Stimulated activated CD8-positive, alpha-beta memory T cell treated with anti-CD3 and anti-CD28 coated beads, Interleukin-4, amount 100 ng/mL, for 1 hour (primary cell): ENCODE results near the gene CYP27A1.
"Not testable (repeated sequence)": the region's sequence is repeated elsewhere in the genome, so short reads cannot be mapped to it uniquely, and the experiment has no call there.

Source experiments
- DNase-seq, 2 donors: peaks; one replicate each; pipeline ENCODE4 v3.0.0-alpha.2; 2020; ENCODE audit warnings: low read depth in 2 of 2, low spot score in 1 of 2

Gene CYP27A1

DNA sequence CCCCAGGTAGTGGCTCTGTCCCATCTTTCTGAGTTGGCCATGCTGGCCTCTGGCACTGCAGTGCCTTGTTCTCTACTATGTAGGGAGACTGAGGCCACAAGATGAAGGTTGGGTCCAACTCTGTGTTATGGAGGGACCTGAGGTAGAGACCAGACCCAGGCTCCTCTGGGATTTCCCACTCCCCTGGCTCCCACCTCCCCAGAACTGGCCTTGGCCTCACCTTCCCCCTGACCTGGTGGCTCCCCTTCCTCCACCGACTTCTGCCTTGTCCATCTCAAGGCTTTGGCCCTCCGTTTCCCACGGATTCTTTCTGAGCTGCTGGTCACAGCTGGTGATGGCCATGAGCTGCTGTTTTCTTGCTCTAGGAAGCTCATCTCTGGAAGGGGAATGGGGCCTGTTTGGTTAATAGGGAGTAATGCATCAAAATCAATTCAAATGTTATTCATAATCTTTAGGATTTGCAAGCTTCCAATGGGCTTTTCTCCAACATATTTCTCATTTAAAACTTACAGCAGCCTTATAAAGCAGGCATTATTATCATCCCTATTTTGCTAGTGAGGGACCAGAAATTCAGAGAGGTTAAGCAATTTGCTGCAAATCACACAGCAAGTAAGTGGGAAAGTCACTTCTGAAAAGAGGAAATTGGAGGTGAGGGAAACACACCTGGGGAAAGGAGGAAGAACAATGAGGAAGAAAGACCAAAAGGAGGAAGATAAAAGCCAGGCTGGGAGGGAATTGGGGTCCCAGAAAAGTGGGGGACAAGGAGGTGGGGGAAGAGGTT lies 48.8 kb downstream of the CYP27A1 start:
- DNase-seq = no peak

DNA sequence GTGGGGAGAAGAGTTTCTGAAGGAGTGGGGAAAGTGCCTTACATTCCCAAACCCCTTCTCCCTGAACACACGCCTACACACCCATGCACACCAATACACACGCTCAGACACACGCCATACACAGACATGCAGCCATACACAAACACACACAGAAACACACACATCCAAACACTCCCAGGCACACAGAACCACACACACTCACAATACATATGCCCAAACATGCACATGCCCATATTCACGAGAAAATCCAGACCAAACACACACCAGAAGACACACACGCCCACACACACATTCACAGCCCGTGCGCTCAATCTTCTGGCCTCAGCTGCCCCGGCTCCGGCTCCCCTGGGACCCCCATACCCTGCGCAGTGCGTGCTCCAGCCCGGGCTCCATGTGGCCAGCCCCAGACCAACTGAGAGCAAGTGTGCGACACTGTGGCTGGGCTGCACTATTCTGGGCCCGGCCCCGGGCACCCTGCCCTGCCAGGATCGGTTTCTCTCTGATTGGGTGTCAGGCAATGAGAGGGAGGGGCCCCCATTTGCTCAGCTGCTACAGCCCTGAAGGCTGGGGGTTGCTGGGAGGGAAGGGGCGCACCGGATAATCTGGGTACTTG lies 49.5 kb downstream of the CYP27A1 start, which contains the start of gene PRKAG3:
Gene PRKAG3 (minus strand): TSS at position 426 of the 613 bp plus-strand sequence.
- DNase-seq = no peak

GRCh38 chr2:218832081-218832480 lies 50.1 kb downstream of the CYP27A1 start:
- no peak for DNase-seq

- DNase-seq = no peak
Measured at GRCh38 chr2:218832520-218832919, 50.6 kb downstream of the CYP27A1 start.

- no peak for DNase-seq
Measured at GRCh38 chr2:218833023-218833609, 51.2 kb downstream of the CYP27A1 start.

DNA sequence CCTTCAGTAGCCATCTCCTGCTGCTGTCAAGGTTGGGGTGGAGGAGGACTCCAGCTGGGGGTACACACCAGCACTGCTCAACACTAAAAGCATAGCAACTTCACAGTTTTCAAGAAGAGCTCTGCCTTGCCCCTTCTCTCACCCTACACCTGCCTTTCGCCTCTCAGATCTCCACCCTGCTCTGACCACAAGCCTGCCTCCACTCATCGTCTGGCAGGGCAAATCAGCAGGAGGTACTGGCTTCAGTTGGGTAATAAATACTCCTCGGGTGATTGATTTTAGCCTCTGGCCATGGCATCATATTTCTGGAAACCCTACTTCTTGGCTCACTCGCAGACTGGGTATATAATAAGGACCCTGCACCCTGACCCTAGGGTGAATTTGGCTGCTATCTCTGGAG lies 52.7 kb downstream of the CYP27A1 start:
- DNase-seq = no peak

DNA sequence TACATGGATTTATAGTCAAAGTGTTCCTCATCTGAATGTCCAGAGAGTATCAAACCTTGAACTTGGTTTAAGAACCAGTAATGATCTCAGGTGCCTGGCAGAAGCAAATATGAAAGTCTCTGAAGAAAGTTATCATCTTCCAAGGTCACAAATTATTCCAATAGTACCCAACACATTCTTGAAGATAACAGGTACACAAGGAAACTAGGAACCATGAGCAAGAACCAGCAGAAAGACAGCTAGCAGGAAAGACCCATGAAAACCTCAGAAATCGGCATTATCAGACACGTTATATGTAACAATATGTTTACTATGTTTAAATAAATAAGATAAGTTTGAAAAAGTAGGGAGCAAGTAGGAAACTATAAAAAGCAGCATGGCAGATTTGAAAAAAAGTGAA lies 55.5 kb downstream of the CYP27A1 start:
- DNase-seq = no peak

DNA sequence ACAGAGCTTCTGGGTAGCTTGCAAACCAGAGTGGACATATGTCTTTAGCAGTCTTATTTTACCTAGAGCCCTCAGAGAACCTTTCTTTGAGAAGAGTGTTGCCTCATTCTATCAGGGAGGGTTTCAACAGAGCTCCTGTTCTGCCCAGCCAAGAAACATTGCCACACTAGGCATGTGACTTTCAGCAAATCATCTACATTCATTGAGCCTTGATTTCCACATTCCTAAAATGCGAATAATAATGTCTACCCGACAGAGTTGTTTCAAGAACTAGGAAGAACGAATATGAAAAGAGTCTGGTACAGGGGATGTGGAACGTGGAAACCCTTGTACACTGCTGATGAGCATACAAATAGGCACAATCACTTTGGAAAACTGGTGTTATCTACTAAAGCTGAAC lies 57.5 kb downstream of the CYP27A1 start:
- DNase-seq = no peak

DNA sequence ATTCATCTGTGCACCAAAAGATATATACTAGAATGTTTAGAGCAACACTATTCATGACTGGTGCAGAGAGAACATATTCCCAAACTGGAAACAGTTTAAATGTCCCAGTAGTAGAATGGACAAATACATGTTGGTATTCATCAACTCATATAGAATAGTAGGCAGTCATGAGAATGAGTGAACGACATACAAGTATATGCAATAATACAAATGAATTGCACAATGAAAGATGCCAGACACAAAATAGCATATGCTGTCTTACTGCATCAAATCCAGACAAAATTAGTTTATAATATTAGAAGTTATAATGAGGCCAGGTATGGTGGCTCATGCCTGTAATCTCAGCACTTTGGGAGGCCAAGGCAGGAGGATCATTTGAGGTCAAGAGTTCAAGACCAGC lies 57.9 kb downstream of the CYP27A1 start:
- no peak for DNase-seq

DNA sequence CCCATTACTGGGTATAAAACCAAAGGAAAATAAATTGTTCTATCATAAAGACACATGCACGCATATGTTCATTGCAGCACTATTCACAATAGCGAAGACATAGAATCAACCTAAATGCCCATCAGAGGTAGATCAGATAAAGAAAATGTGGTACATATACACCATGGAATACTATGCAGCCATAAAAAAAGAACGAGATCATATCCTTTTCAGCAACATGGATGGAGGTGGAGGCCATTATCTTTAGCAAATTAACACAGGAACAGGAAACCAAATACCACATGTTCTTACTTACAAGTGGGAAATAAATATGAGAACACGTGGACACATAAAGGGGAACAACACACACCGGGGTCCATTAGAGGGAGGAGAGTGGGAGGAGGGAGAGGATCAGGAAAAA lies 62.4 kb downstream of the CYP27A1 start:
- not testable (repeated sequence) for DNase-seq

DNA sequence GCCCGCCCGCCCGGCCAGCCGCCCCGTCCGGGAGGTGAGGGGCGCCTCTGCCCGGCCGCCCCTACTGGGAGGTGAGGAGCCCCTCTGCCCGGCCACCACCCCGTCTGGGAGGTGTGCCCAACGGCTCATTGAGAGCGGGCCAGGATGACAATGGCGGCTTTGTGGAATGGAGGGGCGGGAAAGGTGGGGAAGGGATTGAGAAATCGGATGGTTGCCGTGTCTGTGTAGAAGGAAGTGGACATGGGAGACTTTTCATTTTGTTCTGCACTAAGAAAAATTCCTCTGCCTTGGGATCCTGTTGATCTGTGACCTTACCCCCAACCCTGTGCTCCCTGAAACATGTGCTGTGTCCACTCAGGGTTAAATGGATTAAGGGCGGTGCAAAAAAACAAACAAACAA lies 65.0 kb downstream of the CYP27A1 start:
- DNase-seq = not testable (repeated sequence)

DNA sequence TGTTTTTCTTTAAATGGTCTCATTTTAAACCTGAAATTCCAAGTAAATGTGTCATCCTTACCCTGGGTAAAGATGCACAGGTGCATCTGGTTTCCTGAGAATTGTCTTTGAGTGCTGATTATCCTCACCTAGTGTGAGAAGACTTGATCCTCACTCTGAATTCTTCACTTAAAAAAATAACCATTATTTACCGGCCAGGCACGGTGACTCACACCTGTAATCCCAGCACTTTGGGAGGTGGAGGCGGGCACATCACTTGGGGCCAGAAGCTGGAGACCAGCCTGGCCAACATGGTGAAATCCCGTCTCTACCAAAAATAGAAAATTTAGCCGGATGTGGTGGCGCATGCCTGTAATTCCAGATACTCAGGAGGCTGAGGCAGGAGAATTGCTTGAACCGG lies 67.8 kb downstream of the CYP27A1 start:
- no peak for DNase-seq

DNA sequence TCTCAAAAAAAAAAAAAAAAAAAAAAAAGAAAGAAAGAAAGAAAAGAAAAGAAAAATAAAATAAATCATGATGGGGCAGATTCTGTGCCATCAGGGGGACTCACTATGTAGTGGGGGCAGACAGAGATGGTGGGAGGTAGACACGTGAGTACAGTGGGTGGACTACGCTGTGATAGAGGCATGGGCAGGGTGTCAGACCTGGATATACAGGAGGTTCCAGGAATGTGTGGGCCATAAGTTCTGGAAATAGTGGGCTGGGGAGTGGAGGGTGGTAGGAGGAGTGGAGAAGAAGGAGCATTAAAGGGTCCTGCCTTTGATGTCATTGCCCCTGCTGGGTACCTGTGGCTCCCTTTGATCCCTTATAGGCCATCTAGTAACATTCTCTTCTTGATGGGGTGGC lies 68.8 kb downstream of the CYP27A1 start:
- no peak for DNase-seq

DNA sequence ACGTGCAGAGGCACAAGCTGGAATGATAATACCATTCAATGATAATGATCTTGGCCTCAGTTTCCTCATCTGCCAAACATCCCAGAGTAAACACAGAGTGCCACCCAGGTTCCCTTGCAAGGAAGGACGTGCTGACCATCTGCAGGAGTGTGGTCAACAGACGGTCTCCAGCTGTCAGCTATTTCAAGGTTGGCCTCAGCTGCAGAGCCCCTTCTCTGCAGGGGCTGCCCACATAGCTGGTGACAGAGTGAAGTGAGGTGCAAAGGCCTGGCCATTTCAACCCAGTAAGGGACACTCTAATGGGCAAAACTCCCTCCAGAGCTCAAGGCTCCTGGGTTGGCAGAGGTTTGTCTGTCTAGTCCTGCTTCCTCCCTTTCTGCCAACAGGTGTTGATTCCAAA lies 69.3 kb downstream of the CYP27A1 start:
- DNase-seq = no peak

DNA sequence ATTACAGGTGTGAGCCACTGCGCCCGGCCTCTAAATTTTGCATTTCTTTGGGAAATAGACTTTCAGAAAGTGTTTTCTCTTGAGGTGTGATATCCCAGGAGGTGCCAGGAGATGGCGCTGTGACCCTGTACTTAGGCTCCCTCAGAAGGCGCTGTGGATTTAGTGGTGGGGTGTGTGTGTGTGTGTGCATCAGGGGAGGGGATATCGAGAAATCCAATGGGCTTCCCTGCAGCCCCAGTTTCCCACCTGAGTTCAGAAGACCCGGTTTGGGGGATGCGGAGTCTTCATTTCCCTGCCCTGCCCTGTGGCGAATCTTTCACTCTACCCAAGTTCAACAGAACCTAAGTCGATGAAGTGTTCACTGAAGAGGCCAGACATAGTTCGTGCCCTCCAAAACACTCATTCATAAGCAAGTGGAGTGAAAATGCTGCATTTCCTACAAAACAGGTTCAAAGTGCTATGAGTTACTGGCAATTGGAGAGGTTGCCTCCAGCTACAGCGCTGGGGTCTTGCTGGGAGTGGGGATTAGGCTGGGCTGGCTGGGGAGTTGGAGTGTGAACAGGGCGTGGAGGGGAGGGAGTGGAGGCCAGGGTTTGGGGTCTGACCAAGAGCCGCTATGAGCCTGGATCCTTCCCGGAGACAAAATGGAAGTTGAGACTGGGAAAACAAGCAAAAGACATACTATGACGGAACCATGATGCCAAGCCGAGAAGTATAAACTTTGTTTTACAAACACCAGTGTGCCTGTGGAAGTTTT lies 71.1 kb downstream of the CYP27A1 start:
- DNase-seq = peak; percentile 29 to 41

GRCh38 chr2:218853766-218854165 lies 71.8 kb downstream of the CYP27A1 start:
- DNase-seq = no peak

DNA sequence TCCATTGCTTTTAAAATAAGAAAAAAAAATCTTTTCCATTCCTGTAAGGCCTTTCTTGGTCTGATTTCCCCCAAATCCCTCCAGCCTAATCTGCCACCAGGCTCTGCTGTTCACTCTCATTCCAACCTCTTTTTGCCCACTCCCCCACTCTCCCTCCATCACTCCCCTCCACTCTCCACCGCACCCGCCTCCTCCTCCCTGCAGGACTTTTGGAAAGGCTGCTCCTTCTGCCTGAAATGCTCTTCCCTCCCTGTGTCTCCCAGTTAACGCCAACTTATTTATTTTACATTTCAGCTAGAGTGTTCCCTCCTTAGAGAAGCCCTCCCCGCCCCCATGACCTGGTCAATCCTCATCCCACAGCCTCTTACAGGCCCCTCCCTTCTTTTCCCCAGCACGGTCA lies 72.9 kb downstream of the CYP27A1 start:
- no peak for DNase-seq

- DNase-seq = no peak
Measured at GRCh38 chr2:218855305-218856166, 73.6 kb downstream of the CYP27A1 start.

- DNase-seq = no peak
Measured at GRCh38 chr2:218856167-218856895, 74.4 kb downstream of the CYP27A1 start.

- no peak for DNase-seq
Measured at GRCh38 chr2:218856896-218857243, 74.9 kb downstream of the CYP27A1 start.
